TTC549 (cell line): Measurements from ENCODE around the gene BMPR1A.

Source experiments
- FAIRE-seq: peaks from 2 replicates; lab custom pipeline; 2012; peaks lifted over from hg19 to GRCh38; lab: Jason Lieb, UNC

The BMPR1A gene

GRCh38 chr10:86956848-86957448, 200.5 kb downstream of the BMPR1A start:
- no peak for FAIRE-seq

GRCh38 chr10:86957471-86958115, 201.2 kb downstream of the BMPR1A start, which contains the start of gene MMRN2:
Gene MMRN2, minus strand, starts transcription at chr10:86957615. Its CDS starts 74 bp downstream, at chr10:86957541.
- no peak for FAIRE-seq

GRCh38 chr10:86958116-86958900, 201.9 kb downstream of the BMPR1A start, which contains the start of gene SNCG:
Gene SNCG, plus strand, starts transcription at chr10:86958599. Its CDS starts 99 bp downstream, at chr10:86958698.
- FAIRE-seq = no peak

DNA sequence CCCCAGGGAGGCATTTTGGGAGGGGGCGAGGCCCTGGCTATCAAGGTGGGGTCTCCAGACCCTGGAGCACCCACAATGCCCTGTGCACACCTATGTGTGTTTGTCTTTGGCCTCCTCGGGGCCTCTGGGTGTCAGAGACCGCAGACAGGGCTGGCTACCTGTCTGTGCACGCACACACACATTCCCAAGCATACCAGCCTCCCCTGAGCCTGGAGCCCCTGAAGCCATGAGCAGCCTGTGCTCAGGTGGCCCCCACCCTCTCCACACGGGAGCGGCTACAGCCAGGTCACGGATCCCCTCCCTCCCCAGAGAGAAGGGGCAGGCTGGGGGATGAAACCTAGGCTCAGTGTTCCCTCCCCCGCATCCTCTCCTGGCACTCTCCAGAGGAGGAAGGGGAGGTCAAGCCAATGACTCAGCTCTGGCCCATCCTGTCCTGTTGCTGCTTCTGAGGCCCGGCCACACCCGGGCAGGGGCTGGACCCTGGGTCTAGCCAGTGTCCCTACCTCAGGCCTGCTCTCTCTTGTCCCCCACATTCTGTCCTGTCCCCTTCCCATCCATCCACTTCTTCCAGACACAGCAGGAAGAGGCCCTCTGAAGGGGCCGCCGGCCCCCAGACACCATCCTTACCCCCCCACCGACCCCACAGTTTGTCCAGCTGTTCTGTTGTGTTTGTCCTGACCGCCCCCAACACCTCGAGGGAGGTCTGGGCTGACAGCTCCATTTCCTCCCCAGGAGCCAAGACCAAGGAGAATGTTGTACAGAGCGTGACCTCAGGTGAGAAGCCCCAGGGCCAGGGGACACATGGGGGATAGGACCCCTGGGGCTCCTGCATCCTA, 202.7 kb downstream of the BMPR1A start:
- no peak for FAIRE-seq

DNA sequence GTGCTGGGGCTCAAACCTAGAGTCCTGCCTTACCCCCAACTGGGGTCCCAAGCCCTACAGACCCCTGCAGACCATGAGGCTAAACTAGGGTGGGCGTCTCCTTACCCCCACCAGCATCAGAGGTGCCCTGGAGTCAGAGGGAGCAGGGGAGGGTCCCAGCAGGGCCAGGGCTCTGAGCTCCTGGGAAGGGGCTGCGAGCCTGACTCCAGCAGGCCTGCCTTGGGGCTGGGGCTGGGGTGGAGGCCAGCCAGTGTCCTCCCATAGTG, 203.3 kb downstream of the BMPR1A start:
- no peak for FAIRE-seq

DNA sequence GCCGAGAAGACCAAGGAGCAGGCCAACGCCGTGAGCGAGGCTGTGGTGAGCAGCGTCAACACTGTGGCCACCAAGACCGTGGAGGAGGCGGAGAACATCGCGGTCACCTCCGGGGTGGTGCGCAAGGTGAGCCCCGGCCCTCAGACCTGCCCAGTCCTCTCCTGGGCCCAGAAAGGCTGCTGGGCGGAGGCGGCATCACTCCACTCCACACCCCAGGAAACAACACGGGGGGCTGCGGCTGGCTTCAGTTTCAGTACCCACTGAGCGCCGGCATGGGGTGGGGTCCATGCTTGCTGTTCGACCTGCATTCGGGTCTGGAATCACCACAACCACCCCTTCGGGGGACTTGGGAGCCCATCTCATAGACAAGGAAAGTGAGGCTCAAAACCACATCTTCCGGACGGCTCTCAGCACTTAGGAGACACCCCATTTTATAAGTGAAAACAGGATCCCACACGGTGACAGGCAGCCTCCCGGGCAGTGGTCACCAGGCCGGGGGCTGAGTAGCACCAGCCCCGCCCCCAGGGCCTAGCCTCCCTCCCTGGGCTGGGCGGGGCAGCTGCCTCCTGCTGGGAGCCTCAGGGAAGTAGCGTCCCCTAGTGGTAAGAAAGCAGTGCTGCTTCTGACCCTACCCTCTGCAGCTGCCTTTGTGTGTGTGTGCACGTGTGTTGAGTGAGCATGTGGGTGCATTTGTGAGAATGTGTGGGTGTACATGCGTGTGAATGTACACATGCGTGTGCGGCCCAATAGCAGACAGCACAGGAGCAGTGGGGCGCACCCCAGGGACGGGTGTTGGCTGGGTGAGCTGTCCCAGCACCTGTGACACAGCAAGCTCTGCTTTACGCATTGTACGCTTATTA, 203.8 kb downstream of the BMPR1A start:
- FAIRE-seq = no peak

- no peak for FAIRE-seq
These were observed 204.5 kb downstream of the BMPR1A start for GRCh38 chr10:86960863-86961434.

DNA sequence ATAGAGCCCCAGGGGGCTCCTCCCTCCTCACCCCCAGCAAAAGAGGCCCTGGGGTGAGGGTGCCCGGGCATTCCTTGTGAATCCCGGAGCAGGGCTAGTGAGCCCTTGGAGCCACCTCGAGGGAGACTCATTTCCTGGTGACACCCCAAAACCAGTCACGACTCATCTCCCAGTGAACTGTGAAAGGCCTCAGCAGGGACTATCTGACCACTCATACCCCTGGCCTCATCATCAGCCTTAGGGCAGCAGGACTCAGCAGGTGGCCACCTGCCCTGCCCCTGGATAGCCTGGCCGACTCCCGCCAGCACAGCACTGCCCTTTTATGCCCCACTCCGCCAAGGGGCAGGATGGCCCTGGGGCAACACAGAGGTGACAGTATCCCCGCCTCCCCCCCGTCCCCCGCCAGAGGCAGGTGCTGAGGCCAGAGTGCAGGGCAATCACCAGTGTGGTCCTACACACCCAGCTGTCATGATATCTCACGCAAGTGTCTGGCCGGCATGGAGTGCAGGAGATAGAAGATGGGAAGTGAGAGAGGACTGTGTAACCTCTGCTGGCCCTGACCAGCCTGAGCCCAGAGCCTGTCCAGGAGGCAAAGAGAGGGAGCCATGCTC, 205.2 kb downstream of the BMPR1A start:
- no peak for FAIRE-seq

GRCh38 chr10:86962136-86962980, 205.9 kb downstream of the BMPR1A start:
- FAIRE-seq = no peak

GRCh38 chr10:86962981-86963310, 206.5 kb downstream of the BMPR1A start:
- FAIRE-seq = no peak

GRCh38 chr10:86963341-86963919, 207.0 kb downstream of the BMPR1A start:
- no peak for FAIRE-seq

DNA sequence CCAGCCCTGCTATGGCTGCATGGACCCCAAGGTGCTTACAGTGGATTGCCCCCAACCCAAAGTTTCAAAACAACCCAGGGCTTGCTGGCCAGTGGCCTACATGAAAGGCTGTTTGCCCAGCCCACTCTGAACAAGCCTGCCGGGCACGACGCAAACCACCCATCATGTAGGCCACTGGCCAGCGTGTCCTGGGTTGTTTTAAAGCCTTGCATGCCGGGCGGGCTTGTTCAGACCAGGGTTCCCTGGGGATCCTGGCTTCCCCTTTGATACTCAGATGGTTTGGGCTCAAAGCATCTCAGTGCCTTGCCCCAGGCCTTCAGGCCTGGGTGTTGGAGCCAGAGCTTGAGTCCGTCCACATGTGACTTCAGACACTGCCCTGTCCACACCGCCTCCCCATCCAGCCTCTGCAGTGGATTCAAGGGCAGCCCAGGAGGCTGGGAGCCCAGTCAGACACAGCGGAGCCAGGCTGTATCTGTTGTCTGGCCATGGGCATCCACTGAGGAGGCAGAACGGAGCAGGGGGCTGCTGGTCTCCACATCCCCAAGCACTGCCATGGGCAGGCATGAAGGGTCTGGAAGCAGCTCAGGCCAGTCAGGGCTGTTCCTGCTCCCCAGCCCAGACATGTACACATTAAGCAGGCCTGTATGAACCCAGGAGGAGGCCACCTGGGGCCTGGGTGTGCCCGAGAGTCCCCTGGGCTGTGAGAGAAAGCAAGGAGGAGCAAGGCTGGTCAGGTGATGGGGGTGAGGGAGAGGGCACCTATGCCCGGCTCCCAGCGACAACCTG, 207.8 kb downstream of the BMPR1A start:
- no peak for FAIRE-seq

GRCh38 chr10:86964847-86965190, 208.4 kb downstream of the BMPR1A start:
- FAIRE-seq = no peak

- FAIRE-seq = no peak
These were observed 209.7 kb downstream of the BMPR1A start for GRCh38 chr10:86965986-86966654.

DNA sequence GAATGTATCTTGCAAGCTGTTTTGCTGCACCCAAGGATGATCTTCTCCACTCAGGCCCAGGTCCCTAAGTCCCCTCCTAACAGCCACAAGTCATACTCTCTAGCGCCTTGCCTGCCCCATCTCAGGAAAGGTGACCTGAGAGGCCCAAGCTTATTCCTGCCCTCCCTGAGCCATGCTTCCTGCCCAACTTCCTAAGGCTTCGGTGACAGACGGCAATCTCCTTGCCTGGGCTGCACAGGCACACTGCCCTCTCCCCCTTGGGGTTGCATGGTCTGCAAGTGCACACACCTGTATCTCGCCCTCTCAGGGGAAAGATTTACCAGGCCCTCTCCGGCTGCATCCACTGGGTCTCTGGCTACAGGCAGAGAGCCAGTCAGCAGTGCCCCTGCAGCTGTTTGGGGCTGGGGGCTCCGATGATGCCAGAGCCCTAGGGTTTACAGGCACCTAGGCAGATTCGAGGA, 211.1 kb downstream of the BMPR1A start:
- no peak for FAIRE-seq

GRCh38 chr10:86968271-86968993, 212.0 kb downstream of the BMPR1A start, which contains the start of gene ADIRF:
Gene ADIRF, plus strand, starts transcription at chr10:86968482. Its CDS starts 63 bp downstream, at chr10:86968545.
- no peak for FAIRE-seq

- FAIRE-seq = no peak
These were observed 212.6 kb downstream of the BMPR1A start for GRCh38 chr10:86968994-86969355.
